HG02885 (cell line): ENCODE data around the gene CDPF1.
"Not testable (repeated sequence)": the region's sequence is repeated elsewhere in the genome, so short reads cannot be mapped to it uniquely, and the experiment has no call there.

Experiments
- ATAC-seq: cut with Tn5 transposase; IDR thresholded peaks from one replicate; pipeline ENCODE4 v1.9.1; 2021; ENCODE audit warnings: mild to moderate bottlenecking; ENCODE audit not compliant: unreplicated experiment, poor library complexity

Gene CDPF1

DNA sequence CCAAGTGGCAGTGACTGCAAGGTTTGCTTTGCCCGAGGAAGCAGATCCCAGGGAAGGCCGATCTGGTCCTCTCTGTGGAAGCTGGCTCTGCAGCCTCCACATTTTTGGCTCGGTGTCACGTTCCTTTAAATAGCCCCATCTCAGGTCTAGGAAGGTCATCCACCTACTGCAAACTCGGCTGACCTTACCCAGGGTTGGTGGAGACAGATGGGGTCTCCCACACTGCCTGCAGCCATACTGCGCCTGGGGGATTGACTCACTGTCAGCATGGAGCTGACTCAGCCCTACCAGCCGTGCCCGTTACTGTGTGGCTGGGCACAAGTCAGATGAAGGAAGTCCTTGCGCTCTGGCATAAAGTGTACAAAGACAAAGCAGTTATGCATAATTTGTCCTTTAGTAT lies 16.9 kb downstream of the CDPF1 start:
- no peak for ATAC-seq

DNA sequence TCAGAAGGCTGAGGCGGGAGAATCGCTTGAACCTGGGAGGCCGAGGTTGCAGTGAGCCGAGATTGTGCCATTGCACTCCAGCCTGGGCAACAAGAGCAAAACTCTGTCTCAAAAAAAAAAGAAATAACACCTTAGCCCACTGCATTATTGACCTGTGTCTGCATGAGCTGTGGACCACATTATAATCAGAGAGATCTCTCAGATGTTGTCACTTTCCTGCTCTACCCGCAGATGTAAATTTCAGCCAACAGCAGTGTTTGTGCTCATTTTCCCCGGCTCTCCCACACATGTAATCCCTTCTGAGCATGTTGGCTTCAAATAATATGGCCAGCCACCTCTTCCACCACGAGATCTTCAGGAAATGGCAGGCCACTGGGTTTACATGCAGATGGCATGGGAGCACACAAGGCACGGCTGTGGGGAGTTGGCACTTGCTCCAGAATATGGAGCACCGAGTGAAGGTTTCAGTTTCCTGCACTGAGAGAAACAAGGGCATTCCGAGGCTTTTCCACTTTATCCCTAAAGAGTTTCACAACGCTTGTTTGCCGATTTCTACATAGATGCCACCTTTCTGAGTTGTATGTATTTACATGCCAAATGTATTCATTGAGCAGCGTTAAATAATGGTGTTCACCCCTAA lies 19.7 kb downstream of the CDPF1 start:
- no peak for ATAC-seq

DNA sequence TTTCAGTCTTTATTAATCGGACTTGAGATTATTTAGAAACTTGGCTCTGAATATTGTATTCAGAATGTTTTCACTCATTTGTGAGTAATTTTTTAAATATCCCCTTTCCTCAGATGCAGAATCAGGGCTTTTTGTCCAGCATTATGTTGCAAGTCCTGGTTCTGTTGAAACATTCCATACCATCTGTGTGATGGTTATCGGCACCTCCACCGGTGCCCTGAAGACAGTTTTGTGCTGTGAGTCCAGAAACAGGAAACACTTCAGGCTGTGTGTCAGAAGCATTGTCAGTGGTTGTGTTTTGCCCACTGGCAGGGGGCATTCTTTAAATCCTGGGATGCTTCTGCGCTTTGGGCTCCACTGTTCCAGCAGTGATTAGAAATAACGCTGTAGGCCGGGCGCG lies 20.4 kb downstream of the CDPF1 start:
- no peak for ATAC-seq

DNA sequence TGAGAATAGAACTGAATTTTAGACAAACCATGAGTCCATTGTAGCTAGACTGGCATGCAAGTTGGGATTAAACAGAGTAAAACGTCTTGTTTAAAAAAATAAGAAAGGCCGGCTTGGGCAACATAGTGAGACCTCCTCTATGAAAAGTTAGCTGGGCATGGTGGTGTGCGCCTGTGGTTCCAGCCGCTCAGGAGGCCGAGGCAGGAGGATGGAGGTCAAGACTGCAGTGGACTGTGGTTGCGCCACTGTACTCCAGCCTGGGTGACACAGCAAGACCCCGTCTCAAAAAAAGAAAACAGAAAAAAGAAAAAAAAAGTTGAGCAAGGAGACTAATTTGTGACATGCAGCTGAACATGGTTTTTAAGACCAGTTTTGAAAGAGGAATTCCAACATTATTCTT lies 23.5 kb downstream of the CDPF1 start:
- ATAC-seq, result no peak

DNA sequence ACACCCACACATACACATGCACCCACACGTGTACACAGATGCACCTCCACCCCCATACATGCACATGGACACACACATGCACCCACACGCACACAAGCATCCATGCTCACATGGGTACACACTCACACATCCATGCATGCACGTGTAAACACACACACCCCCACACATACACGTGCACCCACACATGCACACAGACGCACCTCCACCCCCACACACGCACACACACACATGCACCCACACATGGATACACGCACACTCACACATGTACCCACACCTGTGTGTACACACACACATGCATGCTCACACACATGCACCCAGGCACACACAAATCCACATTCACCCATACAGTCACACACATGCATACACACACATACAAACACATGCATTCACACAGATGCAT lies 24.5 kb downstream of the CDPF1 start:
- no peak for ATAC-seq

DNA sequence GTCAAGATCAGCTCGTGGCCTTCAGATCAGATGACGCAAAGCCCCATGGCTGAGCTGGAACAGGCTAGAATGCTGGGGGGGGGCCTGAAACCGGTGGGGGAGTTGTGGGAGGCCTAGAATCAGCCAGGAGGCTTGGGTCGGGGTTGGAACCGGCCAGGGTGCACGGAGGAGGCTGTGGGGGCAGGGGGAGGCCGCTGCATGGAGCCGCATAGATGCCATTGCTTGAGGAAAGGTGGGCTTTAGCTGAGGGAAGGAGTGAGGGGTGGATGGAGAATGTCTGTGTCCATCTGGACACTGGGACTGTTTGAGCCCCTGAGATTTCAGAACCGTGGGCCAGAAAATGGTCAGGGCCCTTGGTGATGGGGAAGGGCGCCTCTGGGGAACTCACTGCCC lies 25.2 kb downstream of the CDPF1 start:
- ATAC-seq, result no peak

DNA sequence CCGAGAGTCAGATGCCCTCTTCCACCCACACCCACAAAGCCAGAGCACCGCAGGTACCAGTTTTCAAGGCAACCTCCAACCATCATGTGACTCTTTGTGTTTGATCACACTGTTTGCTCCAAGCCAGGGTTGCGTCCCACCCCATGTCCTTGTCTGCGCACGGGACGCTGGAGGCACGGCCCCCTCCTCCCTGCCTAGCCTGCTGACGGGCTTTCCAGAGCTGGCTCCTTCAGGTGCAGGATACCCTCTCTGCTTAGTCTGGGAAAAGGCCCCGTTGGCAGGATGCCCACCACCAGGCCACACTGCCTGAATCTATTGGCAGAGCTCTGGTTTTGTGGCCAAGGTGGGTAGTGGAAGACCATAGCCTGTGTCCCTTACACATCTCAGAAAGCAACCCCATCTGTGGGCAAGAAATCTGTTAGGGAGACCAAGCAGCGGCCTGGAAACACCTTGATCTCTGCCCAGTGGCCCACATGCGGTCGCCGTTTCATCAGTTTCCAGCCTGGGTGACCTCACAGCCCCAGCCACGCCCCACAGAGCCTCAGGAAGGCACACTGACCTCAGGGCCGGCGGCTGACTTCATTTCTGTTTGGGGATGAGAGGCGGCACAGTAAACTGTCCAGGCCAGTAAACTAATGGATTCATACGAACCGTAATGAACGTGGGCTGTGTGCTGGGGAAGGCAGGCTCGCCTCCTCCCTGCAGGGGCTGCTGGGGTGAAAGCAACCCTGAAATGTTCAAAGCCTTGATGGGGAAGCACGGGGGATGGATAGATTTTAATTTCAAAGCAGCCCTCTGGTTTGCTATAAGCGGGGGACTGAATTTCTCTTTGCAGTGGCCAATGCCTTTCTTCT lies 25.8 kb downstream of the CDPF1 start:
- no peak for ATAC-seq

DNA sequence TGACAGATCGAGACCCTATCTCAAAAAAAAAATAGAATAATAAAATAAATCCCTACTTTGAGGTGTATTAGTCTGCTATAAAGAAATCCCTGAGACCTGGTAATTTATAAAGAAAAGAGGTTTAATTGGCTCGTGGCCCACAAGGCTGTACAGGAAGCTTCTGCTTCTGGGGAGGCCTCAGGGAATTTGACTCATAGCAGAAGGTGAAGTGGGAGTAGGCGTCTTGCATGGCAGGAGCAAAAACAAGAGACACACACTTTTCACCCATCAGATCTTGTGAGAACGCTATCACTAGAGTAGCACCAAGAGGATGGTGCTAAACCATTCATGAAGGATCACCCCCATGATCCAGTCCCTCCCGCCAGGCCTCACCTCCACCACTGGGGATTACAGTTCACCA lies 29.2 kb downstream of the CDPF1 start:
- no peak for ATAC-seq

DNA sequence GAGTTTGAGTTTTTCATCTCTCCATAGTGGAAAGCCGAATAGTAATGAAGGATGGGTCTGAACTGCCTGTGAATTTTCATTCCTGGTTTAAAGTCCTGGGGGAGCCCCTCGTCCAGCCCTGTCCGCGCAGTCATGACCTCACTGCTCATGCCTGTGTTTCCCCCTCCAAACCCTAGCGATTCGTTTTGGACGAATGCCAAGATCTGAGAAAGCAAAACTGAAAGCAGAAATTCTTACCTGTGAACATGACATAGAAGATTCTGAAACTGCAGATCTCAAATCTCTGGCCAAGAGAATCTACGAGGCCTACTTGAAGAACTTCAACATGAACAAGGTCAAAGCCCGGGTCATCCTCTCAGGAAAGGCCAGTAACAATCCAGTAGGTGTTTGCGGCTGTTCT lies 30.5 kb downstream of the CDPF1 start:
- no peak for ATAC-seq

DNA sequence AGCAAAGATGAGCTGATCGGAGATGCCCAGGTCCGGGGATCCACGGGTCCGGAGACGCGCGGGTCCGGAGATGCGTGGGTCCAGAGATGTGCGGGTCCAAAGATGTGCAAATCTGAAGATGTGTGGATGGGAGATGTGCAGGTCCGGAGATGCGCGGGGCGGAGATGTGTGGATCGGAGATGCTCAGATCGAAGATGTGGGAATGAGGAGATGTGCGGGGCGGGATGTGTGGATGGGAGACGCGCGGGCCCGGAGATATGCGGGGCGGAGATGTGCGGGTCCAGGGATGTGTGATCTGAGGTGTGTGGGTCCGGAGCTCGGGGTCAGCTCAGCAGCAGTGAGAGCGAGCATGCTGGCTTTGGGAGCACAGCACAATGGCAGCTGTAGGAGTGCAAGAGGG lies 35.5 kb downstream of the CDPF1 start:
- ATAC-seq, result no peak

DNA sequence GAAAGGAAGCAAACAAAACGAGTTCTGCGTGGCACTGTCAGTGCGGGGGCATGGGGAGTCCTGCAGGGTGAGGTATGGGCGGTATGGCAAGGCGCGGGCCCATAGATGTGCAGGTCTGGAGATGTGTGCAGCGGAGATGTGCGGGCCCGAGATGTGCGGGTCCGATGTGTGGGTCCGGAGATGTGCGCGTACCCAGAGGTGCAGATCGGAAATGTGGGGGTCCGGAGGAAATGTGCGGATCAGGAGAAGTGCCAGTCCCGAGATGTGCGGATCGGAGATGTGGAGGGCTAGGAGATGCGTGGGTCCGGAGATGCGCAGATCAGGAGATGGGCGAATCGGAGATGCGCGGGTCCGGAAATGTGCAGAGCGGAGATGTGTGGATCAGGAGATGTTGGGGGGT lies 35.9 kb downstream of the CDPF1 start:
- ATAC-seq, result no peak

DNA sequence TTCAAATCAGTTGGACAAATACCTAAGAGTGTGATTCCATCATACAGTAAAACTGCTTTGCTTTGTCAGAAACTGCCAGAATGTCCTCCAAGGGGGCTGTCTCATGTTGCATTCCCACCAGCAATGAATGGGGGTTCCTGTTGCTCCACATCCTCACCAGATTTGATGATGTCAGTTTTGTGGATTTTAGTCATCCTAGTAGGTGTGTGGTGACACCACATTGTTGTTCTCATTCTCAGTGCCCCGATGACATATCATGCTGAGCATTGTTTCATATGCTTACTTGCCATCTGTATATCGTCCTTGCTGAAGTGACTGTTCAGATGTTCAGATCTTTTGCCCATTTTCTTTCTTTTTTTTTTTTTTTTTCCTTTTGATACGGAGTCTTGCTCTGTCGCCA lies 37.0 kb downstream of the CDPF1 start:
- ATAC-seq, result no peak

DNA sequence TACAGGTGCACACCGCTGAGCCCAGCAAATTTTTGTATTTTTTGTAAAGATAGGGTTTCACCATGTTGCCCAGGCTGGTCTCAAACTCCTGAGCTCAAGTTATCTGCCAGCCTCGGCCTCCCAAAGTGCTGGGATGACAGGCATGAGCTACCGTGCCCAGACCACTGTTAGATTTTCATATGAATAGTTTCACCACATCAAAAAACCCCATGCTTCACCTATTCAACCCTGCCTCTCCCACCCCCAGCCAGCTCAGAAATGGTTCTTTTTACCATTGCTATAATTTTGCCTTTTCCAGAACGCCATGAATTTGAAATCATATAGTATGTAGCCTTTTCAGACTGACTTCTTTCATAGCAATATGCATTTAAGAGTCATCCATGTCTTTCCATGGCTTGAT lies 37.9 kb downstream of the CDPF1 start:
- ATAC-seq, result no peak

DNA sequence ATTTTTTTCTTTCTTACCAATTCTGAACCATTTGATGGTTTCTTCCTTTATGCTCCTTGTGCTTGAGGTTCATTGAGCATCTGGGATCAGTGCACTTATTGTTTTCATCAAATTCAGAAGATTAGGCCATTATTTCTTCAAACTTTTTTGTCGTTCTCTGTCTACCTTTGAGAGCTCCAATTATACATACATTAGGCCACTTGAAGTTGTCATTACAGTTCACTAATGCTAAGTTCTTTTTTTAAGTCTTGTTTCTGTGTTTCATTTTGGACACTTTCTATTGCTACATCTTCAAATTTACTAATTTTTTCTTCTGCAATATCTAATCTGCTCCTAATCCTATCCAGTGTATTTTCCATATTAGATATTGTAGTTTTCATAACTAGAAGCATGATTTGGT lies 40.8 kb downstream of the CDPF1 start:
- no peak for ATAC-seq

DNA sequence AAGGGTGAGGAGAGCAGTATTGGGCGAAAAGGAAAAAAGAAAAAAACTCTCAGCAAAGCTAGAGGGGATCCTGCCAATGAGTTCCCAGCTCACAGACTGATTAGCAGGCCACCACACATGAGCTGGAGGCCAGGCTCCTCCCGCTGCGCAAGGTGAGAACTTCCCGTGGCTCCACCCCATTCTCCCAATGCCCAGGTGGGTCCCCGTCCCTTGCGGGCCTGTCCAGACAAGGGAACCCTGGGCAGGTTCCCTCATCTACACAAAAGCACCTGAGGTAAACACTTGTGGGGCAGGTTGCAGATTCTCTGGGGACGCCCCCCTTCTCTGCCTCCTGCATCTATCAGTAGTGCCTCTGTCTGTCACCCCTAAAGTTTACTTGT lies 46.5 kb downstream of the CDPF1 start:
- ATAC-seq, result no peak

DNA sequence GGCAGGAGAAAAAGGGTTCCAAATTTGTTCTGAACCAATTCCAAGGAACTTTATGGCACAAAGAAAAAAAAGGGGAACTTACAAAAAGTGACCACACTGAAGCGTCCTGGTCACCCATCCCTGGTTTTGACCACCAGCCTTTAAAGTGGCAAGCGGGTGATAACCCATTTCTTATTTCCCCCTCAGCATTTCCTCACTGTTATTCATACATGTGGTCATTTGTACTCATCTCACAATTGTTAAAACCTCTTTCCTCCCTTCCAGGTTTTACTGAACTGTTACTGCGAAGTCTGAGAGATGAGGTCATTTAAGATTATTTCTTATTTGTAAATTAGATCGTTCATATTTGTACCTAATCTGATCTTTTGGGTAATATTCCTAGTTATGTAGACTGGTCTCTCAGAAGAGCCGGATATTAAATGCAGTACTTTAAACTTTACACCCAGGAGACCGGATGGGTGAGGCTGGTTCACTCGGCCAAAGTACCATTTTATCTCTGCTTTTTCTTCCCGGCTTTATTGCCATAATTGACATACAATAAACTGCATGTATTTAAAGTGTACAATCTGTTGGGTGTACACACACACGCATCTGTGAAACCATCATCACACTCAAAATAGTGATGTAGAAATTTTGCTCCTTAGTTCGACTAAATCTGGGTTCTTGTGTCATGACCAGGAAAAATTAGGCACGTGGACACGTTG lies 47.0 kb downstream of the CDPF1 start:
- no peak for ATAC-seq

DNA sequence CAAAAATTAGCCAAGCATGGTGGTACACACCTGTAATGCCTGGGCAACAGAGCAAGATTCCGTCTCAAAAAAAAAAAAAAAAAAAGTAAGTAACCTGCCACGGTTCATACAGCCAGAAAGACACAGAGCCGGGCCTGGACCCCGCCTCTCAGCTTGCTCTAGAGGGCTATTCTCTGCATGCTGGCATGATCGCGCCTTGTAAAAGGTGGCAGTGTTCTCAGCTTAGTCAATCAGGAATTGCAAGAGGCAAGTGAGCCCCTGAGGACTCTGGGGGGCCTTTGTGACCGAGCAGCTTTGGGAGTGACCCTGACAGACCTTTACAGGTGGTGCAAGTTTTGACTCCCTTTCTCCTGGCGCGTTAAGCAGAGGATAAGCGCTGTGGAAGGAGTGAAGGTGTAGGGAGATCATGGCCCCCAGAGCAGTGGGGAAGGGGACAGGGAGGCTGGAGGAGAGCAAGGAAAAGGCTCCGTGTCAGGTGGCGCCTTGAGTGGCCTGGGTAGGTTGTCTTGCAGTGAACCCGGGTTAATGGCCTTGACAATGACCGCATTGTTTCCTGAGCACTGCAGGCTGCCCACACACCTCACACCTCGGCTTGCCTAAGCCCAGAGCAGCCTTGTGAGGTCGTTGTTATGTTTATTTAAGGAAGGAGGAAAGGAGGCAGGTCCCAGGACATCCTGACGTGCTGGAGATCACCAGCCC lies 48.9 kb downstream of the CDPF1 start:
- ATAC-seq, result no peak

DNA sequence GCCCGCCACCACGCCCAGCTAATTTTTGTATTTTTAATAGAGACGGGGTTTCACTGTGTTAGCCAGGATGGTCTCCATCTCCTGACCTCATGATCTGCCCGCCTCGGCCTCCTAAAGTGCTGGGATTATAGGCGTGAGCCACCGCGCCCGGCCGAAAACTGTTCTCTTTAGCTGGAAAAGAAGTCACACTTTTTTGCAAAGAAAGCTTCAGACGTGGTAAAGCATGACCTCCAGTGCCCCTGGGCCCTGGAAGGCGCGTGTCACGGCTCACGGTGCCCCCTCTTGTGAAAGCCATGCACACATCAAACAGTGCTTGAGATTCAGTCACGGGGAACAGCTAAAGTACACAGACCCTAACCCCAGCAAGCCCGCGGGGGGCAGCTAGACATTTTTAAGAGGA lies 51.3 kb downstream of the CDPF1 start:
- not testable (repeated sequence) for ATAC-seq

DNA sequence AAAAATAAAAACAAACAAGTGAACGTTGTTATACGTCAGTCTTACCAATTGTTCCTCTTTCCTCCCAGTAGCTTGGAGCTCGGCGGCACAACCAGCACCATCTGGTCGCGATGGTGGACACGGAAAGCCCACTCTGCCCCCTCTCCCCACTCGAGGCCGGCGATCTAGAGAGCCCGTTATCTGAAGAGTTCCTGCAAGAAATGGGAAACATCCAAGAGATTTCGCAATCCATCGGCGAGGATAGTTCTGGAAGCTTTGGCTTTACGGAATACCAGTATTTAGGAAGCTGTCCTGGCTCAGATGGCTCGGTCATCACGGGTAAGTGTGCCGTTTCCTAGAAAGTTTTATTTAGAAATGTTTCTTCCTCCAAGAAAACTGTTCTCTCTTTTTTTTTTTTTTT lies 51.8 kb downstream of the CDPF1 start:
- ATAC-seq, result no peak

DNA sequence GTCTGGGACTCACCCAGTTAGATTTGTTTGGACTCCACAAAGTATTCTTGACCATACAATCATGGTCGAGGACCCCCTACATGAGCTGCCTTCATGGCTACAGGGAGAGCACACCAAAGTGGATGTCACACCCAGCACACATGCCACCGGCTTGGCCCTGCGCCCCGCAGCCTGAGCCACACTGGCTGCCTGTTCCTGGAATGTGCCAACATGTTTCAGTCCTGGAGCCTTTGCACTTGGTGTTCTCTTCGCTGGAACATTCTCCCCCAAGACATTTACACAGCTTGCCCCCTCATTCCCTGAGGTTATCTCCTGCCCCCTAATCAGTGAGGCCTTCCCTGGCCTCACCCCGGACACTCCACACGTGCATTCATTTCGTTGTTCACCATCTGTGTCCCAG lies 53.8 kb downstream of the CDPF1 start:
- ATAC-seq, result no peak
